Endothelial cell of umbilical vein (primary cell): Measurements from ENCODE around the gene VWA5A. TPM values are rescaled to one million over a fixed set of nuclear protein-coding genes. Genes with fewer than 3 reads are reported as not detected.
"Not testable (repeated sequence)": the region's sequence is repeated elsewhere in the genome, so short reads cannot be mapped to it uniquely, and the experiment has no call there.

Source experiments
- BruUV-seq: library from RNA; stranded (reverse); fragments of 400-500 nt; replicated peaks from 2 replicates; lab custom pipeline; 2021; lab: Mats Ljungman, UMichigan
- CTCF ChIA-PET: fragments of 300-600, 350-600 bp; sonication (Branson Sonifier 250); formaldehyde crosslinking; loops from one replicate; lab custom pipeline; 2021; ENCODE audit warnings: antibody characterized with exemption, inconsistent platforms; lab: Charles Lee
- POLR2A ChIA-PET: fragments of 300-600, 350-600 bp; sonication (Branson Sonifier 250); formaldehyde crosslinking; loops from one replicate; lab custom pipeline; 2021; ENCODE audit warnings: antibody characterized with exemption, inconsistent platforms; lab: Charles Lee
- DNase-seq: peaks from one replicate; pipeline ENCODE4 v3.0.0-alpha.2; 2011; ENCODE audit warnings: low read depth, low spot score
- FAIRE-seq: peaks from 2 replicates; lab custom pipeline; 2011; peaks lifted over from hg19 to GRCh38; lab: Jason Lieb, UNC
- H2AFZ ChIP-seq: 2 replicates; pipeline ENCODE4 v1.6.0; 2012; ENCODE audit warnings: low read depth, low read length, control low read depth, inconsistent platforms
- H3K27ac ChIP-seq: 2 replicates; pipeline ENCODE4 v1.5.1; 2011; ENCODE audit warnings: low read depth, mild to moderate bottlenecking, control low read depth, low read length, moderate library complexity; ENCODE audit not compliant: insufficient read depth
- H3K27me3 ChIP-seq, 2 experiments: 2 replicates each; pipeline versions ENCODE4 v1.6.0 to v1.6.1; 2011; ENCODE audit warnings: low read length in 2 of 2, mixed read lengths in 1 of 2; ENCODE audit not compliant: control insufficient read depth in 2 of 2, insufficient read depth in 2 of 2
- H3K36me3 ChIP-seq, 2 experiments: 2 replicates in 1 of 2; 3 replicates in 1 of 2; pipeline ENCODE4 v1.5.1; 2011; ENCODE audit warnings: low read length in 2 of 2, mild to moderate bottlenecking in 1 of 2, moderate library complexity in 1 of 2; ENCODE audit not compliant: control insufficient read depth in 2 of 2, insufficient read depth in 2 of 2; ENCODE audit errors: extremely low read depth in 1 of 2
- H3K4me1 ChIP-seq: 3 replicates; pipeline ENCODE4 v1.5.1; 2011; ENCODE audit warnings: mild to moderate bottlenecking, low read length; ENCODE audit not compliant: control insufficient read depth, insufficient read depth; ENCODE audit errors: extremely low read depth
- H3K4me2 ChIP-seq: 2 replicates; pipeline ENCODE4 v1.6.1; 2011; ENCODE audit warnings: low read length, control low read depth, mixed read lengths; ENCODE audit not compliant: insufficient read depth
- H3K4me3 ChIP-seq, 3 experiments: fragments of 200-600 bp in 1 of 3; sonication (generic), shearing (Covaris generic) in 1 of 3; replicated peaks in 1 of 3; 2 replicates each; pipeline ENCODE4 v1.5.1; 2011 to 2016; ENCODE audit warnings: control low read depth in 3 of 3, low read length in 3 of 3, mild to moderate bottlenecking in 2 of 3, inconsistent platforms in 1 of 3, low read depth in 1 of 3, moderate library complexity in 1 of 3; ENCODE audit not compliant: insufficient read depth in 1 of 3
- H3K79me2 ChIP-seq: 2 replicates; pipeline ENCODE4 v1.6.0; 2012; ENCODE audit warnings: low read length, inconsistent platforms; ENCODE audit not compliant: control insufficient read depth, insufficient read depth
- H3K9ac ChIP-seq: replicated peaks from 2 replicates; pipeline ENCODE3; 2011; ENCODE audit warnings: low read length, control low read depth; ENCODE audit not compliant: insufficient read depth; ENCODE audit errors: extremely low read depth
- H3K9me1 ChIP-seq: replicated peaks from 3 replicates; pipeline ENCODE4 v1.6.0; 2011; ENCODE audit warnings: mild to moderate bottlenecking, low read length; ENCODE audit not compliant: control insufficient read depth, insufficient read depth; ENCODE audit errors: extremely low read depth
- H3K9me3 ChIP-seq: replicated peaks from 2 replicates; pipeline ENCODE4 v1.5.1; 2012; ENCODE audit warnings: low read length, inconsistent platforms; ENCODE audit not compliant: control insufficient read depth, insufficient read depth
- H4K20me1 ChIP-seq: replicated peaks from 2 replicates; pipeline ENCODE3; 2011; ENCODE audit warnings: mild to moderate bottlenecking, low read length; ENCODE audit not compliant: control insufficient read depth, insufficient read depth; ENCODE audit errors: extremely low read depth
- EZH2 ChIP-seq: IDR thresholded peaks from 2 replicates; pipeline ENCODE4 v1.6.1; 2012; ENCODE audit warnings: borderline replicate concordance, low read depth, mild to moderate bottlenecking, moderate library complexity, low read length, inconsistent platforms; ENCODE audit not compliant: severe bottlenecking
- FOS ChIP-seq: IDR thresholded peaks from 2 replicates; pipeline ENCODE4 v1.6.1; 2011; ENCODE audit warnings: mild to moderate bottlenecking, low read length, moderate library complexity, borderline replicate concordance; ENCODE audit not compliant: insufficient read depth
- GATA2 ChIP-seq: IDR thresholded peaks from 2 replicates; pipeline ENCODE4 v1.7.0; 2011; ENCODE audit warnings: low read depth, mild to moderate bottlenecking, moderate library complexity, mixed read lengths, low read length; ENCODE audit not compliant: insufficient read length, insufficient read depth
- JUN ChIP-seq: IDR thresholded peaks from 2 replicates; pipeline ENCODE4 v1.6.1; 2011; ENCODE audit warnings: borderline replicate concordance, low read depth; ENCODE audit not compliant: insufficient read length, insufficient read depth
- MYC ChIP-seq: IDR thresholded peaks from one replicate; pipeline ENCODE4 v1.6.1; 2011; ENCODE audit warnings: mild to moderate bottlenecking, low read depth, low read length
- POLR2A ChIP-seq: IDR thresholded peaks from 2 replicates; pipeline ENCODE4 v1.6.1; 2012; ENCODE audit warnings: low read depth, mild to moderate bottlenecking, control low read depth, low read length
- POLR2AphosphoS5 ChIP-seq: IDR thresholded peaks from 2 replicates; pipeline ENCODE4 v1.6.1; 2012; ENCODE audit warnings: low read depth, mild to moderate bottlenecking, control low read depth, low read length, moderate library complexity; ENCODE audit not compliant: insufficient read depth
- dilution Hi-C: fragments of 300-500 bp; cut with MboI; formaldehyde crosslinking; loops from one replicate; pipeline ENCODE4 v1.15.0; 2019; ENCODE audit warnings: low sequenced_read_pairs; ENCODE audit not compliant: extremely low pct_ligation_motif_present
- intact Hi-C: fragments of 100-400 bp; cut with micrococcal nuclease; formaldehyde crosslinking; loops from one replicate; pipeline ENCODE4 v1.10.0; 2022
- polyA plus RNA-seq, 4 experiments: library from polyadenylated mRNA; depleted of rRNA in 3 of 4; stranded (reverse) in 3 of 4; unstranded in 1 of 4; fragments of >200 nt; gene quantifications; 2 replicates each; pipeline versions ENCODE4 v1.2.1 to v1.2.3, GENCODE V29; 2011 to 2012; ENCODE audit warnings: missing spikeins in 1 of 4
- total RNA-seq: library from RNA; stranded (reverse); gene quantifications from 2 replicates; pipeline ENCODE4 v1.2.3, GENCODE V29; 2021
- TF ChIP-seq, protein P1 (sequence below): IDR thresholded peaks from 2 replicates; pipeline ENCODE4 v1.6.1; 2011; ENCODE audit not compliant: insufficient read depth, insufficient read length
- TF ChIP-seq, protein P2 (sequence below), 2 donors: IDR thresholded peaks; 1 replicate in 1 of 2; 2 replicates in 1 of 2; pipeline ENCODE4 v1.5.1; 2011; ENCODE audit warnings: low read length in 2 of 2, mild to moderate bottlenecking in 2 of 2, moderate library complexity in 2 of 2, control low read depth in 1 of 2, inconsistent platforms in 1 of 2, low read depth in 1 of 2; ENCODE audit not compliant: insufficient read depth in 1 of 2; ENCODE audit errors: extremely low read depth in 1 of 2

The VWA5A gene
- total and polyA plus RNA-seq, 2 donors (not counting 3 experiments of a cell fraction or from before 2014, with no cell fraction given): 9.1 to 14.3 TPM

DNA sequence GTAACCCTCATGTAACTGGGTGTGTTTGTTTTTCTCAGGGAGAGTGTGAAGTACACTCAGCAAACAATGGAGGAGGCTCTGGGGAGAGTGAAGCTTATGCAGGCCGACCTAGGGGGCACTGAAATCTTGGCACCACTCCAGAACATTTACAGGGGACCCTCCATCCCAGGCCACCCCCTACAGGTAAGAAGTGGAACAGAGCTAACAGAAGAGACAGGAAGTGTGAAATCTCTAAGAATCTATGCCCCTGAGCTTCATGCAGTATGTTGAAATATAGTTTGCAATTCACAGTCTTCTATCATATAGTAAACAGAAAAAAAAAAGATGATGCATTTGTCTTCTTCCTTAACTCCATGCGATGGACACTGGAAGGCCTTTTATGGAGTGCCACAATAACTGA is 8.4 kb downstream of the VWA5A start:
- peaks cover 3 to 11% of the 10 kb centered on the region in 2 experiments for H3K36me3 ChIP-seq
- H3K9me1 ChIP-seq: no peaks in the 10 kb centered on the region
- DNase-seq (no peak), FAIRE-seq (no peak)
- ChIA-PET POLR2A (no interaction called here), CTCF (interaction anchor here (1.0 to 1.6 kb wide), 3 partner anchors 8 to 52 kb away, joined by 3 to 5 read pairs (median 5); partner anchors contain the start of gene VWA5A)
- BruUV-seq: no TSS peak
- no peaks in the 10 kb centered on the region for H3K79me2 ChIP-seq
- intact Hi-C loops (no loop called here), dilution Hi-C loops (no loop called here)
- no peak overlapping the region for H3K4me3 ChIP-seq
- H3K27ac ChIP-seq: no peak overlapping the region
- no peak overlapping the region for H3K4me2 ChIP-seq
- H2AFZ ChIP-seq: no peak overlapping the region
- no peak overlapping the region for H3K9ac ChIP-seq
- TF ChIP-seq, protein P1, sequence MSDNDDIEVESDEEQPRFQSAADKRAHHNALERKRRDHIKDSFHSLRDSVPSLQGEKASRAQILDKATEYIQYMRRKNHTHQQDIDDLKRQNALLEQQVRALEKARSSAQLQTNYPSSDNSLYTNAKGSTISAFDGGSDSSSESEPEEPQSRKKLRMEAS: no peak
- no peak for TF ChIP-seq MYC
- TF ChIP-seq POLR2A: no peak
- TF ChIP-seq, protein P2, sequence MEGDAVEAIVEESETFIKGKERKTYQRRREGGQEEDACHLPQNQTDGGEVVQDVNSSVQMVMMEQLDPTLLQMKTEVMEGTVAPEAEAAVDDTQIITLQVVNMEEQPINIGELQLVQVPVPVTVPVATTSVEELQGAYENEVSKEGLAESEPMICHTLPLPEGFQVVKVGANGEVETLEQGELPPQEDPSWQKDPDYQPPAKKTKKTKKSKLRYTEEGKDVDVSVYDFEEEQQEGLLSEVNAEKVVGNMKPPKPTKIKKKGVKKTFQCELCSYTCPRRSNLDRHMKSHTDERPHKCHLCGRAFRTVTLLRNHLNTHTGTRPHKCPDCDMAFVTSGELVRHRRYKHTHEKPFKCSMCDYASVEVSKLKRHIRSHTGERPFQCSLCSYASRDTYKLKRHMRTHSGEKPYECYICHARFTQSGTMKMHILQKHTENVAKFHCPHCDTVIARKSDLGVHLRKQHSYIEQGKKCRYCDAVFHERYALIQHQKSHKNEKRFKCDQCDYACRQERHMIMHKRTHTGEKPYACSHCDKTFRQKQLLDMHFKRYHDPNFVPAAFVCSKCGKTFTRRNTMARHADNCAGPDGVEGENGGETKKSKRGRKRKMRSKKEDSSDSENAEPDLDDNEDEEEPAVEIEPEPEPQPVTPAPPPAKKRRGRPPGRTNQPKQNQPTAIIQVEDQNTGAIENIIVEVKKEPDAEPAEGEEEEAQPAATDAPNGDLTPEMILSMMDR (IDR thresholded peaks at IDR 0.05; ENCODE audit: extremely low read depth in 1 of 2, insufficient read depth in 1 of 2, low read depth in 1 of 2, low read length in 2 of 2): no peak
- TF ChIP-seq EZH2: no peak
- TF ChIP-seq POLR2AphosphoS5: no peak
- no peak for TF ChIP-seq JUN
- no peak for TF ChIP-seq FOS
- no peak for TF ChIP-seq GATA2
- no peaks in the 10 kb centered on the region for H3K27me3 ChIP-seq
- H4K20me1 ChIP-seq: no peaks in the 10 kb centered on the region
- H3K4me1 ChIP-seq: no peaks in the 10 kb centered on the region
- no peaks in the 10 kb centered on the region for H3K9me3 ChIP-seq

DNA sequence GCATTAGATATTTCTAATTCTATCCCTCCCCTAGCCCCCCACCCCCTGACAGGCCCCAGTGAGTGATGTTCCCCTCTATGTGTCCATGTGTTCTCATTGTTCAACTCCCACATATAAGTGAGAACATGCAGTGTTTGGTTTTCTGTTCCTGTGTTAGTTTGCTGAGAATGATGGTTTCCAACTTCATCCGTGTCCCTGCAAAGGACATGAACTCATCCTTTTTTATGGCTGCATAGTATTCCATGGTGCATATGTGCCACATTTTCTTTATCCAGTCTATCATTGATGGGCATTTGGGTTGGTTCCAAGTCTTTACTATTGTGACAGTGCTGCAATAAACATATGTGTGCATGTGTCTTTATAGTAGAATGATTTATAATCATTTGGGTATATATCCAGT is 11.9 kb downstream of the VWA5A start:
- FAIRE-seq, H3K4me1 ChIP-seq, H3K27ac ChIP-seq, CTCF ChIA-PET, H2AFZ ChIP-seq, intact Hi-C loops, H3K9ac ChIP-seq, POLR2A ChIA-PET, H3K9me3 ChIP-seq, H3K4me2 ChIP-seq, H3K9me1 ChIP-seq, H3K36me3 ChIP-seq, H3K27me3 ChIP-seq, H3K4me3 ChIP-seq, DNase-seq, BruUV-seq, H3K79me2 ChIP-seq, dilution Hi-C loops, H4K20me1 ChIP-seq: not testable (repeated sequence)
